Fibroblast of gingiva (primary cell): ENCODE measurements around the gene RPS5.
A peak's percentile ranks its signal among the peaks of the same experiment; 100 is the strongest.
"Not testable (repeated sequence)": the region's sequence is repeated elsewhere in the genome, so short reads cannot be mapped to it uniquely, and the experiment has no call there.

Experiments
- DNase-seq: peaks from one replicate; pipeline ENCODE4 v3.0.0-alpha.2; 2011; ENCODE audit warnings: low read depth

RPS5 gene

GRCh38 chr19:58406818-58407657, 20.0 kb downstream of the RPS5 start:
- DNase-seq = no peak

- DNase-seq = no peak
Measured at GRCh38 chr19:58407658-58408151, 20.6 kb downstream of the RPS5 start.

GRCh38 chr19:58408152-58409009, 21.3 kb downstream of the RPS5 start, which contains the start of gene ZNF584:
ZNF584 (plus strand) TSS chr19:58408649; CDS start chr19:58409148, 499 bp downstream.
- peak; percentile 92 for DNase-seq

GRCh38 chr19:58409010-58409790, 22.1 kb downstream of the RPS5 start:
- no peak for DNase-seq

GRCh38 chr19:58416604-58417003, 29.5 kb downstream of the RPS5 start:
- DNase-seq = no peak

- DNase-seq = no peak
Measured at GRCh38 chr19:58417071-58417470, 30.0 kb downstream of the RPS5 start.

GRCh38 chr19:58428617-58429016, 41.5 kb downstream of the RPS5 start:
- DNase-seq = no peak

- DNase-seq = no peak
Measured at GRCh38 chr19:58429745-58430144, 42.7 kb downstream of the RPS5 start.

- DNase-seq = no peak
Measured at GRCh38 chr19:58434217-58434616, 47.1 kb downstream of the RPS5 start.

GRCh38 chr19:58439576-58440554, 52.8 kb downstream of the RPS5 start, which contains the start of gene ZNF132:
ZNF132 (minus strand) TSS chr19:58440153; CDS start chr19:58439821, 332 bp downstream.
- peak; percentile 100 for DNase-seq

GRCh38 chr19:58440556-58440955, 53.5 kb downstream of the RPS5 start:
- DNase-seq = no peak

- DNase-seq = not testable (repeated sequence)
Measured at GRCh38 chr19:58442986-58443385, 55.9 kb downstream of the RPS5 start.
